Natural killer cell (primary cell): ENCODE measurements around the gene MYO15B. TPM values are rescaled to one million over a fixed set of nuclear protein-coding genes. Genes with fewer than 3 reads are reported as not detected.

Experiments used
- ATAC-seq, 3 donors: fragments of 150-1000 bp in 2 of 3; fragments of 200-7000 bp in 1 of 3; cut with Tn5 transposase; 1 replicate in 1 of 3; 2 replicates in 2 of 3; pipeline ENCODE4 v1.10.0; 2021; ENCODE audit warnings: mild to moderate bottlenecking in 2 of 3, moderate library complexity in 2 of 3
- DNase-seq, 2 donors: peaks; one replicate each; pipeline versions ENCODE4 v3.0.0 to v3.0.0-alpha.2; 2013 to 2021; ENCODE audit warnings: mixed read lengths in 1 of 2
- H3K27ac ChIP-seq: one replicate; pipeline ENCODE4 v1.5.1; 2013; ENCODE audit warnings: mild to moderate bottlenecking, low read length
- H3K27me3 ChIP-seq: one replicate; pipeline ENCODE4 v1.6.1; 2013; ENCODE audit warnings: low read length; ENCODE audit not compliant: control insufficient read depth, insufficient read depth
- H3K36me3 ChIP-seq: one replicate; pipeline ENCODE4 v1.6.1; 2013; ENCODE audit warnings: low read length; ENCODE audit not compliant: control insufficient read depth, insufficient read depth
- H3K4me1 ChIP-seq: one replicate; pipeline ENCODE4 v1.6.1; 2013; ENCODE audit warnings: low read length; ENCODE audit not compliant: control insufficient read depth, insufficient read depth
- H3K4me3 ChIP-seq: one replicate; pipeline ENCODE4 v1.5.1; 2013; ENCODE audit warnings: low read length
- H3K9me3 ChIP-seq: one replicate; pipeline ENCODE4 v1.6.1; 2013; ENCODE audit warnings: low read length; ENCODE audit not compliant: control insufficient read depth, insufficient read depth
- H3K27ac Mint-ChIP-seq, 2 donors: one replicate each; pipeline ENCODE4 v1.8.0; 2022; ENCODE audit warnings: mild to moderate bottlenecking in 2 of 2, mixed read lengths in 2 of 2, moderate library complexity in 1 of 2
- H3K27me3 Mint-ChIP-seq, 2 donors: one replicate each; pipeline ENCODE4 v1.8.0; 2022; ENCODE audit warnings: low read depth in 2 of 2, mixed read lengths in 2 of 2
- H3K36me3 Mint-ChIP-seq: one replicate; pipeline ENCODE4 v1.8.0; 2022; ENCODE audit warnings: mixed read lengths
- H3K4me1 Mint-ChIP-seq, 2 donors: one replicate each; pipeline ENCODE4 v1.8.0; 2022; ENCODE audit warnings: mixed read lengths in 2 of 2
- H3K4me3 Mint-ChIP-seq: one replicate; pipeline ENCODE4 v1.8.0; 2022; ENCODE audit warnings: mild to moderate bottlenecking, moderate library complexity, mixed read lengths
- H3K9me3 Mint-ChIP-seq, 2 donors: one replicate each; pipeline ENCODE4 v1.8.0; 2022; ENCODE audit warnings: mixed read lengths in 2 of 2
- CTCF ChIP-seq: fragments of 200-600 bp; IDR thresholded peaks from one replicate; pipeline ENCODE4 v1.8.0; 2022; ENCODE audit warnings: antibody characterized with exemption
- WGBS: methylation state at CpG from one replicate; pipeline ENCODE4 v1.1.7; 2013; ENCODE audit warnings: missing lambda C conversion rate; ENCODE audit not compliant: insufficient coverage; 5-methylcytosine and 5-hydroxymethylcytosine counted together
- intact Hi-C: fragments of 100-400 bp; cut with micrococcal nuclease; formaldehyde crosslinking; loops from one replicate; pipeline ENCODE4 v1.14.2; 2022
- total RNA-seq, 4 donors: library from RNA; stranded (reverse); fragments of 120-200 nt in 1 of 4; gene quantifications; one replicate each; pipeline versions ENCODE4 v1.2.3 to v1.2.4, GENCODE V29; 2013 to 2022

The MYO15B gene
- total RNA-seq, 3 donors from 2014 or later (not counting 1 experiment from before 2014, with no cell fraction given): 336 to 372 (median 339) TPM

- Mint-ChIP-seq H3K36me3 (no peaks in the 10 kb centered on the region), H3K27me3 (no peaks in the 10 kb centered on the region), H3K4me3 (peak overlapping the region; percentile 21), H3K4me1 (peaks cover 7 to 25% of the 10 kb centered on the region in 2 donors), H3K27ac (peak overlapping the region; percentile 72 to 83), H3K9me3 (no peaks in the 10 kb centered on the region)
- Histone ChIP-seq H3K4me1 (peaks cover 30% of the 10 kb centered on the region), H3K36me3 (peaks cover 5% of the 10 kb centered on the region), H3K9me3 (no peaks in the 10 kb centered on the region), H3K27me3 (no peaks in the 10 kb centered on the region), H3K27ac (no peak overlapping the region), H3K4me3 (no peak overlapping the region)
- no peak for TF ChIP-seq CTCF
- 86% methylated on average over 29 of the region's 29 CpGs for WGBS
- intact Hi-C loops: loop anchor here (5.0 kb wide), 2 partner anchors 53 to 73 kb away; partner anchors contain the start of genes CASKIN2 and TSEN54
- no peak for ATAC-seq
- peak in 1 of 2 donors; percentile 29 for DNase-seq
These were observed 2.3 kb downstream of the MYO15B start for GRCh38 chr17:75589919-75590303.

- no peak for ATAC-seq
- Mint-ChIP-seq H3K27ac (peak overlapping the region; percentile 72 to 83), H3K27me3 (no peaks in the 10 kb centered on the region), H3K36me3 (no peaks in the 10 kb centered on the region), H3K4me3 (peak overlapping the region; percentile 21), H3K4me1 (peaks cover 7 to 25% of the 10 kb centered on the region in 2 donors), H3K9me3 (no peaks in the 10 kb centered on the region)
- 84% methylated on average over 8 of the region's 8 CpGs for WGBS
- peaks cover 5% of the 10 kb centered on the region for H3K36me3 ChIP-seq
- H3K4me3 ChIP-seq: no peak overlapping the region
- H3K27ac ChIP-seq: no peak overlapping the region
- no peaks in the 10 kb centered on the region for H3K9me3 ChIP-seq
- no peak for TF ChIP-seq CTCF
- H3K4me1 ChIP-seq: peaks cover 30% of the 10 kb centered on the region
- DNase-seq: peak in 1 of 2 donors; percentile 34
- intact Hi-C loops: no loop called here
- H3K27me3 ChIP-seq: no peaks in the 10 kb centered on the region
These were observed 2.7 kb downstream of the MYO15B start for GRCh38 chr17:75590314-75590761.

GRCh38 chr17:75590849-75591721 is 3.5 kb downstream of the MYO15B start:
- Mint-ChIP-seq H3K36me3 (no peaks in the 10 kb centered on the region), H3K27me3 (no peaks in the 10 kb centered on the region), H3K4me3 (peak overlapping the region; percentile 73), H3K27ac (peak overlapping the region; percentile 72 to 83), H3K4me1 (peaks cover 7 to 25% of the 10 kb centered on the region in 2 donors), H3K9me3 (no peaks in the 10 kb centered on the region)
- Histone ChIP-seq H3K4me3 (no peak overlapping the region), H3K4me1 (peaks cover 30% of the 10 kb centered on the region), H3K36me3 (peaks cover 5% of the 10 kb centered on the region), H3K9me3 (no peaks in the 10 kb centered on the region), H3K27me3 (no peaks in the 10 kb centered on the region), H3K27ac (no peak overlapping the region)
- DNase-seq (no peak), ATAC-seq (no peak)
- no peak for TF ChIP-seq CTCF
- intact Hi-C loops: no loop called here
- WGBS: 83% methylated on average over 12 of the region's 12 CpGs
